Large intestine (tissue), 3 donors: ENCODE measurements around the gene INS. TPM values are rescaled to one million over a fixed set of nuclear protein-coding genes. Genes with fewer than 3 reads are reported as not detected.
"Not testable (repeated sequence)": the region's sequence is repeated elsewhere in the genome, so short reads cannot be mapped to it uniquely, and the experiment has no call there.

Source experiments
- DNase-seq, 2 donors: peaks; one replicate each; pipeline versions ENCODE4 v3.0.0 to v3.0.0-alpha.2; 2013
- H3K27ac ChIP-seq: one replicate; pipeline ENCODE4 v1.5.1; 2013; ENCODE audit warnings: low read length
- H3K27me3 ChIP-seq: 2 replicates; pipeline ENCODE4 v1.6.1; 2013; ENCODE audit warnings: low read length; ENCODE audit not compliant: control insufficient read depth, insufficient read depth
- H3K36me3 ChIP-seq: 2 replicates; pipeline ENCODE4 v1.6.1; 2013; ENCODE audit warnings: low read length; ENCODE audit not compliant: control insufficient read depth, insufficient read depth
- H3K4me1 ChIP-seq: one replicate; pipeline ENCODE4 v1.6.1; 2013; ENCODE audit warnings: low read length; ENCODE audit not compliant: control insufficient read depth, insufficient read depth
- H3K4me3 ChIP-seq: one replicate; pipeline ENCODE4 v1.5.1; 2013; ENCODE audit warnings: low read length
- H3K9me3 ChIP-seq: one replicate; pipeline ENCODE4 v1.6.1; 2013; ENCODE audit warnings: mild to moderate bottlenecking, low read depth, low read length, moderate library complexity; ENCODE audit not compliant: control insufficient read depth
- WGBS: methylation state at CpG from one replicate; pipeline ENCODE4 v1.1.5; 2013; ENCODE audit warnings: low lambda C conversion rate; ENCODE audit not compliant: insufficient coverage; 5-methylcytosine and 5-hydroxymethylcytosine counted together
- polyA plus RNA-seq: library from polyadenylated mRNA; unstranded; fragments of 120-200 nt; gene quantifications from one replicate; pipeline ENCODE4 v1.2.1, GENCODE V29; 2013

INS gene
- polyA plus RNA-seq, 1 donor, result 0.39 TPM

DNA sequence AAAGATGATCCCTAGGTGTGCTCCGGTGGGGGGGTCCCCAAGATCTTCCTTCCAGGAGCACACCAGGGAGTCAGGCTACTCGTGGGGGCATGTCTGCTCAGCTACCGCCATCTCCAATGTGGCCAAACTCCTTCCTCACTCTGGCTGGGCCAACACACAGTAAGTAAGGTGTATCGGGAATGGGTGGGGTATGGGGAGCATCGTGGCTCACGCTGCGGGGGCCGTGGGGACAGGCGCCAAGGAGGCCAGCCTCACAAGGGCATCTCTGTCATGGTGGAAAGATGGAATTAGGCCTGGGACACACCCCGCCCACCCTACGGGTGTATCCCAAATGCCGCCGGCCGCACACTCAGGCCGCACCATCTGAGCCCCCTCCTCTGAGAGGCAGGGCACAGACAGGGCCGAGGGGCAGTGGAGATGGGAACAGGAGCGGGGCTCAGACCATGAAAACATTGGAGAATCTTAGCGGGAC, 30.1 kb downstream of the INS start:
- Histone ChIP-seq H3K4me3 (no peak overlapping the region), H3K4me1 (peaks cover 14% of the 10 kb centered on the region), H3K27ac (no peak overlapping the region), H3K27me3 (peaks cover 37% of the 10 kb centered on the region), H3K9me3 (peaks cover 9% of the 10 kb centered on the region), H3K36me3 (peaks cover 6% of the 10 kb centered on the region)
- no peak for DNase-seq
- WGBS, result no CpG with 5 or more reads among the region's 18 CpGs

DNA sequence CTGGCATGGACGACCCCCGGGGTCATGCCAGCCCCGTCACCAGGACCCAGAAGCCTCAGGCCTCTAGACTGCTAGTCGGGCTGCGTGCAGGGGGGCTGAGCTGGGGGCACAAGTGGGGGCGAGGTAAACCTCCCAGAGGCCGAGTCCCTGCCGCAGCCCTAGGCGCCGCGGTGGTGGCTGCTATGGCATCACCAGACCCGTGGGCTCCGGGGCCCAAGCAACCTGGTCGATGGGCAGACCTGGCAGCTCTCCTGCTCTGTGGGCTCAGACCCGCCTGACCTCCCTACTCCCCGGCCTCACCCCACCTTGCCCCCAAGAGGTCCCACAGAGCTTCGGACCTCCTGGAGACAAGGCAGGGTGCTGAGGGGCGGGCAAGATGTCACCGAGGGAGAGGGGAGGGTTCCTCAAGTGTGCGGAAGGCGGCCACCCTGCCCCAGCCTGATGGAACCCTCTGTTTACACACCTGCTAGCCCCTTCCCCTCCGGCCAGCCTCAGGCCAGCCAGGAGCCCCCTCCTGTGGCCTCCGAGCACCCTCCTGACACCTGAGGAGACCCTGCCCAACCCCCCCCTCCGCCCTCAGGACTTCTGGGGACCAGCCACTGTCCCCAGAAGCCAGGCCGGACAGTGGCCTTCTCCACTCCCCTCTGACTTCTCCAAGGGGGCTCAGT, 31.2 kb downstream of the INS start:
- peaks cover 26% of the 10 kb centered on the region for H3K27me3 ChIP-seq
- H3K4me1 ChIP-seq, result peaks cover 14% of the 10 kb centered on the region
- H3K27ac ChIP-seq, result no peak overlapping the region
- no peak for DNase-seq
- no peak overlapping the region for H3K4me3 ChIP-seq
- peaks cover 6% of the 10 kb centered on the region for H3K36me3 ChIP-seq
- WGBS, result no CpG with 5 or more reads among the region's 25 CpGs
- H3K9me3 ChIP-seq, result peaks cover 9% of the 10 kb centered on the region

DNA sequence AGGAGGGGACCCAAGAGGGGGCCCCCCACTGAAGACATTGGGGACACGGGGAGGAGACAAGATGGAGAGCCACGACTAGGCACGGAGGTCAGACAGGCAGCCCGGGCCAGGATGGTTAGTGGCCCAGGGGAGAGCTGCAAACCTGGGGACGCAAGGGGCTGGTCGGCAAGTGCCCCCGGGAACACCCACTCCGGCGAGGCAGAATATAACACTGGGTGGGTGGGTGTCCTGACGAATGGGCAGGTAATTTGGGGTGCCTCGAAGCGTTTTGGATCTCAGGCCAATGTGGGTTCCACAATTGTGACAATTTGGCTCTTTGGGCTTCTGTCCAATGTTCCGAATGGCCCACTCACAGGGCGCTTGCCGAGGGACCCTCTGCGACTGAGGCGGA, 31.7 kb downstream of the INS start:
- Histone ChIP-seq H3K36me3 (peaks cover 2% of the 10 kb centered on the region), H3K27ac (no peak overlapping the region), H3K4me3 (no peak overlapping the region), H3K9me3 (peaks cover 9% of the 10 kb centered on the region), H3K27me3 (peaks cover 21% of the 10 kb centered on the region), H3K4me1 (peaks cover 10% of the 10 kb centered on the region)
- WGBS, result no CpG with 5 or more reads among the region's 17 CpGs
- no peak for DNase-seq

DNA sequence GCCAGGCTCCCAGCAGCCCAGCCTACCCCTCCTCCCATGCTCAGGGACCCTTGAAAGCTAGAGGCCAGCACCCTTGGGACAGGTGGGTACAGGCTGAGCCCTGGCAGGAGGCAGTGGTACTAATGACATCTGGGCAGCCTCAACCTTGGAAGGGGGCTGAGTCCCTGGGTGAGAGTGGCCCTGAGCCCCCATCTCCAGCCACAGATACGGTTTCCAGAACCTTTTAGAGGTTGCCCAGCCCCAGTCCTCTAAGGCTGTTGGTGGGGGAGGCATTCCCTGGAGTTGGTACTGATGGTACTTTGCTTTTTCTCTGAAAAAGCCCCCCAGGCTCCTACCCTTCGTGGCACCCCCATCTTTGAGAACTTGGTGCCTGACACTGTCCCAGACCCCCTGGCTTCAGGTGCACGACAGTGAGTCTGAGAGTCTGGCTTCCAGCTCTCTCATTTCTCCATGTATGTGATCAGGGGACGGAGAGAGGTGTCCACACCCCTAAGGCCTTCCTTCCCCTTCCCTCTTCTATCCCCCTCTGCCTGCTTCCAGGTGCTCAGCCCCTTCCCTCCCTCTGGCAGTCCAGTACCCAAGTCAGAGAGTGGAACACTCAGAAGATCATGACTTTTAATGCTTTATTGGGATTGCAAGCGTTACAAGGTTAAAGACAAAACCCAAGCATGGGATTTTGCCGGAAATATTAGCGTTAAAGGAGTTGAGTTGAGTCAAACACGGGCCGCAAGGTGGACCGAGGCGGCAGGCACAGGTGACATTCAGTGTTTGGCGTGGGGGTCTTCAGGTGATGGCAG, 32.3 kb downstream of the INS start:
- Histone ChIP-seq H3K9me3 (peaks cover 9% of the 10 kb centered on the region), H3K27me3 (peaks cover 15% of the 10 kb centered on the region), H3K4me3 (no peak overlapping the region), H3K36me3 (peaks cover 2% of the 10 kb centered on the region), H3K4me1 (peaks cover 4% of the 10 kb centered on the region), H3K27ac (no peak overlapping the region)
- DNase-seq, result no peak
- 80% methylated on average over 4 of the region's 12 CpGs for WGBS

DNA sequence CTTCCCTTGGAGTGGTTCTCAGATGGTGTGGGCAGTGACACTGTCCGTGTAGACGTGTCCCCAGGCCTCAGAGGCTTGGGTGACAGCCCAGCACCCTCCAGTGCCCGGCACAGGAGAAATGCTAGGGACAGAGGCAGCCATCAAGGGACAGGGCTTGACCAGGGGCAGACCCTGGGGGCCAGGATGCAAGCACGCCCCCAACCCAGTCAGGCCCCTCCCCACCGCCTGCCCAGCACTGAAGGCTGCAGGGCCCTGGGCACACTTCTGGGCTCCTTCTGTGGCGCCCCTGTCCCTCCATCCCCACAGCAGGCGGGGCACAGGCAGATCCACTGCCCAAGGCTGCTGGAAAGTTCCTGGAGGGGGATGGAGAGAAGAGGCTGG, 32.9 kb downstream of the INS start:
- Histone ChIP-seq H3K27me3 (peaks cover 11% of the 10 kb centered on the region), H3K4me3 (no peak overlapping the region), H3K27ac (no peak overlapping the region), H3K9me3 (peaks cover 9% of the 10 kb centered on the region), H3K36me3 (peaks cover 2% of the 10 kb centered on the region), H3K4me1 (no peaks in the 10 kb centered on the region)
- no peak for DNase-seq
- WGBS, result no CpG with 5 or more reads among the region's 7 CpGs

DNA sequence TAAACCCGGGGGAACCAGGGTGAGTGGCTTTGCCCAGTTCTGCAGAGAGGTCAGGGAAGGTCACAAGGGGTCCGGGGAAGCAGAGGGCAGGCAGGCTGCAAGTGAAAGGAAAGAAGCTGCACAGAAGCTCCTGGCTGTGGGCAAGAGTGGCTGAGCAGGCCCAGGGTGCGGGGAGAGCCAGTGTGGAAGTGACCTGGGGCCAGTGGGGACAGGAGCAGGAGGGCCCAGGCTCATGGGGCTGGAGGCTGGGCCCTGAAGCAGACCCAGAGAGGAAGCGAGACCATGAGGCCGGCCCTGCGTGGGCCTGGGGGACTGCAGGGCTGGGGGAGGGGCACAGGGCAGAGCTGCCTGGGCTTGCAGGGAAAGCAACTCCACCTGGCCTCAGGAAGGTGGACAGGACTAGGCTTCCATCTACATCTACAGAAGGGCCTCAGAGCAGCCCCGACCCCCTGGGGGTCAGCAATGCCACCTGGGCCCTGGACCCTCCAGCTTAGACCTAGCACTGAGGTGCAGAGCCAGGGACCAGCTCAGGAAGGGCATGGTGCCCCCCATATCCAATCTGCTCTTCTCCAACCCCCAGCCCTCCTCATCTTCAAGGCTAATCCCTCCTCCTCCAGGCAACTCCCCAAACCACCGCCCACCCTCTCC, 33.4 kb downstream of the INS start:
- H3K4me1 ChIP-seq, result no peaks in the 10 kb centered on the region
- H3K27me3 ChIP-seq, result peaks cover 6% of the 10 kb centered on the region
- no peak overlapping the region for H3K27ac ChIP-seq
- peaks cover 2% of the 10 kb centered on the region for H3K36me3 ChIP-seq
- peaks cover 9% of the 10 kb centered on the region for H3K9me3 ChIP-seq
- no CpG with 5 or more reads among the region's 8 CpGs for WGBS
- no peak overlapping the region for H3K4me3 ChIP-seq
- DNase-seq, result no peak

DNA sequence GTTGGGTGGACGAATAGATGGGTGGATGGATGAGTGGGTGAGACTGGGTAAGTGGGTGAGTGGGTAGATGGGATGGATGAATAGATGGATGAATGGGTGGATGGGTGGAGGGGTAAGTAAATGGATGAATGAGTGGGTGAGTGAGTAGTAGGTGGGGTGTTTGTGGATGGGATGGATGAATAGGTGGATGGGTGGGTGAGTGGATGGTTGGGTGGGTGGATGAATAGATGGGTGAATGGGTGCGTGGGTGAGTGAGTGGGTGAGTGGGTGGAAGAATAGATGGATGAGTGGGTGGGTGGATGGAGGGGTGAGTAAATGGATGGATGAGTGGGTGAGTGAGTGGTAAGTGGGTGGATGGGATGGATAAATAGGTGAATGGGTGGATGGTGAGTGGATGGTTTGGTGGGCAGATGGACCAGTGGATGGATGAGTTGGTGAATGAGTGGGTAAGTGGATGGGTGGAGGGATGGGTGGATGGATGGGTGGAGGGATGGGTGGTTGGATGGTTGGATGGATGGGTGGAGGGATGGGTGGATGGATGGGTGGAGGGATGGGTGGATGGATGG, 34.4 kb downstream of the INS start:
- peaks cover 9% of the 10 kb centered on the region for H3K27me3 ChIP-seq
- no peak overlapping the region for H3K27ac ChIP-seq
- no peaks in the 10 kb centered on the region for H3K4me1 ChIP-seq
- H3K4me3 ChIP-seq, result no peak overlapping the region
- H3K9me3 ChIP-seq, result peaks cover 4% of the 10 kb centered on the region
- WGBS, result 88% methylated on average over 2 of the region's 2 CpGs
- no peaks in the 10 kb centered on the region for H3K36me3 ChIP-seq
- no peak for DNase-seq

DNA sequence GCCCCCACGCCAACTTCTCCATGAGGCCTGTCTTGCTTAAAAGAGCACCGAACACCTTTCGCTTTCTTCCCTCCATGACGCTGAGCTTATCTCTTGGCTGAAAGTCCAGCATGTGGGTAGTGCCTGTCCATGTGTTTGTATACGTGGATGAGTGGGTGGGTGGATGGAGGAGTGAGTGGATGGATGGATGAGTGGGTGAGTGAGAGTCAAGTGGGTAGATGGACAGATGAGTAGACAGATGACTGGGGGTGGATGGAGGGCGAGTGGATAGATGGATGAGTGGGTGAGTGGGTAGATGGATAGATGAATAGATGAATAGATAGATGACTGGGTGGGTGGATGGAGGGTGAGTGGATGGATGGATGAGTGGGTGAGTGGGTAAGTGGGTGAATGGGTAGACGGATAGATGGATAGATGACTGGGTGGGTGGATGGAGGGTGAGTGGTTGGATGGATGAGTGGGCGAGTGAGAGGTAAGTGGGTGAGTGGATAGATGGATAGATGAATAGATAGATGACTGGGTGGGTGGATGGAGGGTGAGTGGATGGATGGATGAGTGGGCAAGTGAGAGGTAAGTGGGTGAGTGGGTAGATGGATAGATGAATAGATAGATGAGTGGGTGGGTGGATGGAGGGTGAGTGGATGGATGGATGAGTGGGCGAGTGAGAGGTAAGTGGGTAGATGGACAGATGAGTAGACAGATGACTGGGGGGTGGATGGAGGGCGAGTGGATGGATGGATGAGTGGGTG, 36.1 kb downstream of the INS start:
- not testable (repeated sequence) for H3K36me3 ChIP-seq, DNase-seq, H3K27ac ChIP-seq, H3K9me3 ChIP-seq, H3K4me3 ChIP-seq, H3K4me1 ChIP-seq
- WGBS, result 78% methylated on average over 1 of the region's 10 CpGs
- H3K27me3 ChIP-seq, result peaks cover 26% of the 10 kb centered on the region

DNA sequence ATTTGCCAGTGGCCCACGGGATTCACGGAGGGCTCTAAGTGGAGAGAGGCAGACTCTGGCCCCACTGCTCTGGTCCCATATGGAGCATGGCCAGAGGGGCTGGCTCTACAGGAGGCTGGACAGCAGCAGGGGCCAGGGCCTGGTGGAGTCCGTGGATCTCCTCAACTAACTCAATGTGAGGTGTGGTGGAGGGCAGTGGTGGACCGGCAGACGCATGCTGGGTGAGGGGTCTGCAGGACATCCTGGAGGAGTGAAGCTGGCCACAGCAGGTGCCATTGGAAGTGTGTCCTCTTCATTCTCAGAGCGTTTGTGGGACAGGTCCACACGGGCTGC, 37.4 kb downstream of the INS start:
- no peak for DNase-seq
- Histone ChIP-seq H3K27me3 (peaks cover 29% of the 10 kb centered on the region), H3K36me3 (no peaks in the 10 kb centered on the region), H3K9me3 (no peaks in the 10 kb centered on the region), H3K4me1 (no peaks in the 10 kb centered on the region), H3K27ac (no peak overlapping the region), H3K4me3 (no peak overlapping the region)
- no CpG with 5 or more reads among the region's 7 CpGs for WGBS
